ENCODE results near the gene AUH.
"Not testable (repeated sequence)": the region's sequence is repeated elsewhere in the genome, so short reads cannot be mapped to it uniquely, and the experiment has no call there.

The AUH gene

DNA sequence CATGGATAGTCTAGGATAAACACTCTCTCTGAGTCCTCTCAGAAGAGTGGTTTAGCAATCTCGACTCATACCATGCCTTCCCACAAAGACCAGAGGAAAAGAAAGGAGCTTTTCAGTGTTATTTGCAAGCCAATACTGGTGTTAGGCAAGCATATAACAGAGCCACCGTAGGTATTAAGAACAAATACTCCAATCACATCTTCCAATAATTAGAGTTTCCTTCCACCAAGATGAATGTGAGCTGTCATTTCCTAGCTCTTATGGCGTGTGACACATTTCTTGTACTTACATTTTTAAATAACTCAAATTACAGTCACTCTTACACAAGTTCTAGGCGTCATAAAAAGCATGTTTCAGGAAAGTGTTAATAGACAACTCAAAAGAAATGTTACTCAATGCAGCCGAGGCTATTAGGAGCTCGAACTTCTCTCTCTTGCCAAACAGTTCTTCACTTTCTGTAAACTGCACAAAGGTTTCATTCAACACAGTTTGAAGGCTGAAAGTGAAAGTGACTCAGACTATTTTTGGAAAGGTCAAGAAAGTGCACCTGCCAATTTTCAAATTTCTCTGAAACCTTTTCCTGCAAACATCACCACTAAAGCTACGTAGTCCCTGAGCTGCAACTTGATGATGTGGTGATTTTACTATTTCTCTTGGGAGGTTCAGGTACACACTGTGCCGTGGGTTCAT lies 153.8 kb downstream of the AUH start:
- DNase-seq (ENCODE audit: low read depth), result no peak

DNA sequence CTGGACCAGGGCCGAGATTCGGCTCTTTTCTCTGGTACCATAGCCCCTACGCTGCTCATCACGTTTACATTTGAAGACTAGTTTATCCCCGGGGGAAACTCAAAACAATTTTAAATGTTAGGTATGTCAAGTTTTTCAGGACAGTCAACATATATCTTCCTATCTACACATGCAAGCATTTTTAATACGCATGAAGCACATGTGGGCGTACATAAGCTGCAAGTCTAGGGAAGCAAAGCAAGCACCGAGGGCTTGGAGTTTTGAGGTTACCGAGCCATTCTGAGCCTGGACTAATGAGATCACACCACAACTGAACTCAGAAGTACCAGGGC lies 154.4 kb downstream of the AUH start:
- no peak for DNase-seq (ENCODE audit: low read depth)

DNA sequence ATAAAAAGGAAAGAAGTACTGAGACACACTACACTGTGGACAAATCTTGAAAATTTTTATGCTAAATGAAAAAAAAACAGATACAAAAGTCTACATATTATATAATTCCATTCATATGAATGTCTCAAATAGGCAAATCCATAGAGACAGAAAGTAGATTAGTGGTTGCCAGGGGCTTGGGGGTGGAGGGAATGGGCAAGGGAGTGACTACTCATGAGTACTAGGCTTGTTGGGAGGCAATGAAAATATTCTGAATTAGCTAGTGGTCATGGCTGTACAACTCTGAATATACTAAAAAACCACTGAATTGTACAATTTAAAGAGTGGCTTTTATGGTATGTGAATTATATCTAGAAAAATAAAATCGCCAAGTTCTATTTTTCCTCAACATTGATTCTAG lies 154.9 kb downstream of the AUH start:
- DNase-seq (ENCODE audit: low read depth), result no peak

DNA sequence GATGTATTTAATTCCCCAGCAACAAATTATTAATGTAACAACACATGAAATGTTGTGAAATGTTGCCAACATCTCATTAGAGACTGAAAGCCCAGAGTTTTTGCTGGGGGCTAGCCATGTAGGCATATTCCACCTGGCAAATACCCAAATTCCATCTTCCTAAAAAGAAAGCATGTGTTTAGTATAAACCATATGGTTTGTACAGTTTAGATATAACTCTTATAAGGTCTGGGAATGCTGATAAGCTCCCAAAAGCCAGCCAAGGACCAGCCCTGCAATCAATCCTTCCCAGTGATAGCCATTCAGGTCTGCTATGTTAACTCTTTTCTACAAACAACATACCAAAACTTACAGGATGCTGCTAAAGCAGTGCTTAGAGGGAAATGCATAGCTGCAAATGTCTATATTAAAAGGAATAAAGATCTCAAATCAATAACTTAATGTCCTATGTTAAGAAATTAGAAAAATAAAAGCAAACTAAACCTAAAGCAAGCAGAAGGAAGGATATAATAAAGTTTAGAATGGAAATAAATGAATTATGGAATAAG lies 158.9 kb downstream of the AUH start:
- DNase-seq (ENCODE audit: low read depth), result no peak

DNA sequence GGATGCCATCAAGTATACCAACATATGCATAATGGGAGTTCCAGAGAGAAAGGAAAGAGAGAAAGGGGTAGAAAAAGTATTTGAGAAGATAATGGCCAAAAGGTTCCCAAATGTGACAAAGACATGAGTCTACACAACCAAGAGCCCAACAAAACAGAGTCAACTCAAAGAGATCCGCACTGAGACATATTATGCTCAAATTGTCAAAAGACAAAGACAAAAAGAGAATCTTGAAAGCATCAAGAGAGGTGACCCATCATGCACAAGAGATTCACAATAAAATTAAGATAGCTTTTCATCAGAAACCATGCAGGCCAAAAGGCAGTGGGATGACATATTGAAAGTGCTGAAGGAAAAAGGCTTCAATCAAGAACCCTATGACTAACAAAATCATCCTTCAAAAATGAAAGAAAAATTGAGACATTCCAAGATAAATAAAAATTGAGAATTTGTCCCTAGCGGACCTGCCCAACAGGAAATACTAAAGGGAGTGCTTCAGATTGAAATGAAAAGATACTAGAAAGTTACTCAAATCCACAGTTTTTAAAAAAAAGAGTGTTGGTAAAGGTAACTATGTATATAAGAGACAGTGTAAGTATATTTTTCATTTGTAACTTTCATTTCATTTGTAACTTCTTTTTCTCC lies 160.9 kb downstream of the AUH start:
- no peak for DNase-seq (ENCODE audit: low read depth)

DNA sequence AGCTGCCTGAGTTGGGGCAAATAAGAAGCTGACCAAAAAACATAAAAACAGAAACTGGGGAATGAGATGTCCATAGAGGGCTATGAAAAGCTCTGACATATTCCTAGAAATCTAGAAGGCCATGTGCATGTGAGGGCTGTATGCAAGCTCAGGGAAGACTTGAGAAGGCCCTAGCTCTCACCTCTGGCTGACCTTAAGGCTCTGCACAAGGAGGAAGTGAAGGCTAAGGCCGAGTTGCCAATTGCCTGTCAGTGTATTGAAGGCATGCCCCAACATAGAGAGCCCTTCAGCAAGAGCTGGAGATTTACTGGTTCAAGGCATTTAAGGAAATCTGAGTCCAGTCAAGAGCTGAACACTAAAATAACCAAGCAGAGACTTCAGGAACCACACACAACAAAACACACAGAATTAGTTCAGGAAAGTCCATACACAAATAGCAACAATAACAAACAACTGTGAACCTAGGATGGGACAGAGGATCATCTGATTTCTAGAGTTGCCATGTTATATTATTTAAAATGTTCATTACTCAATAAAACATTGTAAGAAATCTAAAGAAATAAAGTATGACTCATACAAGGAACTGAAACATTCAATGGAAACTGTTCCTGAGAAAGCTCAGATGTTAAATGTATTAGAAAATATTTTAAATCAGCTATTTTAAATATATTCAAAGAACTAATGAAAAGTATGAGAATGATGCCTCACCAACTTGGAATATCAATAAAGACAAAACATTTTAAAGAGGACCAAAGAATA lies 161.8 kb downstream of the AUH start:
- no peak for DNase-seq (ENCODE audit: low read depth)

DNA sequence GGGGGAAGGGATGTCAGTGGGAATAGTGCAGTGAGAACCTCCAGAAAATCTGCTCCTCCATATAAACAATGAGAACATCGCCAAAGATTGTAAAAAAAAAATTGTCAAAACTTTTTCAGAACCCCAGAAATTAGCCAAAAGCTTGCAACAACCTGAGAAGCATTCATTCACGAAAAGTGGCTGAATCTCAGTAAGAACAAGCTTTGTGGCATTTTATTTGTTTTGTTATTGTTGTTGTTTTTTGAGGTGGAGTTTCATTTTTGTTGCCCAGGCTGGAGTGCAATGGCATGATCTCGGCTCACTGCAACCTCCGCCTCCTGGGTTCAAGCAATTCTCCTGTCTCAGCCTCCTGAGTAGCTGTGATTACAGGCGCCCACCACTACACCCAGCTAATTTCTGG lies 162.8 kb downstream of the AUH start:
- not testable (repeated sequence) for DNase-seq (ENCODE audit: low read depth)

DNA sequence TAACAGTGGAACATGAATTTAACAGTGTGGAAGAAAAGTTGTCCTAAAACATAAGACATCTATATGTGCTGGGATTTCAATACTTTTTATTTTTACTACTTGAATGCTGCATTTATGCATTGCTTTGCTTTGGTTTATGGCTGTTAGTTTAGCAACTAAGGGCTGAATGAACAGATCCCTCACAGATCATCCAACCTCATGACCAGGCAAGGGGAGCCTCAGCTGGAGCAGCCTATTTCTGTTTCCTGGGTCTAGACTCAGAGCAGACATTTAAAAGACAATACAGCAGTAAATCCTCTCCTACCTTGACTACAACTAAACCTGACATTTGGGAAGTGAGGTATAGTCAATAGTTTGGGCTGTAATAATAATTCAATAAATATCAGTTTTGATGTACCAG lies 163.3 kb downstream of the AUH start:
- DNase-seq (ENCODE audit: low read depth), result no peak

DNA sequence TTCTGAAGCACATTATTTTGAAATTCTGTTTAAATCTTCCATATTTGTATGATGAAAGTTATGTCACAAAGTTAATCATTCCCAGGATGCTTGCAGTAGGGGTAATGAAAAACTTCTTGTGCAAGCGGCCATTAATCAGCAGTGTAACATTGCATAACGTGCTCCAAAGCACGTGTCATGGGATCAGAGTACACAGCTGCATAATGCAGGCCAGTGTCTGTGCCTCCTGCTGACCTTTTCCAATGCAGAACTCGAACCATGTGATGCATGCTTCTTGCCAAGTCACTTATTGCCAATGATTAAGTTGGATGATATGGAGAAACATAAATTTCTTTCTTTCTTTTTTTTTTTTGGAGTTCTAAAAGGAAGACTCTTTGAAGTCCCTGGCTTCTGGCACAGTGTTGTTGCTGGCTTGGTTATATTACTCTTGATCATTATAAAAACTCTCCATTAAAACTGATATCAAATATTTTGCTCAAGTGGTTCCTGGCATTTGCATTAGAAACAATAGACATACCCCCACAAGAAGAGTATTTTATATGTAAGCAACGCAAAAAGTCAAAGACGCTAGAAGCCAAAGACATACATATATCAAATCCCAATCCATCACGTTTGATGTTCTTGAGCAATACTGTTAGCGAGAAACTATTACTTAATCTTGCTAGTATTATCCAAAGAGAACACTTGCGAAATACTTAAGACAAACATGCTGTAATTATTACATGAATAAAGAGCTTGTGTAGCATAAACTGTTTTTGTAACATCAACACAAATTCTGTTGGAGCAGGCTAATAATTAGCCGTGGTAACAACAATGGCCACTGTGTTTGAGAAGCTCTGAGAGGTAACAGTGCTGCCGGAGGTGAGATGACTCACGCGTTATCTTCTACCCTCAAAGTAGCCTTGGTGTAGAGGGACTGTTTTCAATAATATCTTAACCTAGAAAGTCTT lies 164.2 kb downstream of the AUH start:
- no peak for DNase-seq (ENCODE audit: low read depth)

DNA sequence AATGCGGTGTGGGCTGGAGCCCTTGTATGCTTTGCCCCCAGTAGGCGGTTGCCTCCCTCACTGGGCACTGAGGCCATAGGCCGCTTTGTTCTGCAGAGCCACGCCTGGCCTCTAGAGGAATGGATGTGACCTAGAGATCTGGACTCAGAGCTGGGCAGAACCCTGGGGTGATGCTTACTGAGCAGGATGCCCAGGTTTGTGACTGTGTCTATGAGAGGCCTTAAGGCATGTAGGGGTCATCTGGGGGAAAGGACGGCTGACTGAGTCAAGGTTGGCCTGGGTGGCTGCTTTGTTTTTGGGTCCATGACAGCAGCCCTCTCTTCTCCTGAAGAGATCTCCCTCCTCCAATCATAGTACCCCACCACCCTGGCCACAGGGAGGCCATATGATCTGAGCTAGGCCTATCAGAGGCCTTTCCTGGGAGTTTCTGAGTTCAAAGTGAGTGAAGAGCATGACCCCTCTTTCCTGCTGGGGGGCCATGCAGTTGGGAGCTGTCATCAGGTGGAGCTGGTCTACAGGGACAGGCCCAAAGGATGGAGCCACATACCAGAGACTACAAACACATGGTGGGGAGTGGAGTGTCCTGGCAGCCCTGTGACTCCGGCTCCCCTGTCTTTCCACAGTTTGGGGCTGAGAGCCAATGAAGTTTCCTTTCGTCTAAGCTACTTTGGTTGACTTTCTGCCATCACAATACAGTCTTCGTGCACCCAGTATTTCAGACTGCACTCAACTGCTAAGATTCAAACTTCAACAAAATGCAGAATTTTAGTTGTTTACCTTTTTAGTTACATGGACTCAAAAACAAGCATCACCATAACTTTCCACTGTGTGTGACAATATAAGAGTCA lies 165.4 kb downstream of the AUH start:
- DNase-seq (ENCODE audit: low read depth), result no peak

DNA sequence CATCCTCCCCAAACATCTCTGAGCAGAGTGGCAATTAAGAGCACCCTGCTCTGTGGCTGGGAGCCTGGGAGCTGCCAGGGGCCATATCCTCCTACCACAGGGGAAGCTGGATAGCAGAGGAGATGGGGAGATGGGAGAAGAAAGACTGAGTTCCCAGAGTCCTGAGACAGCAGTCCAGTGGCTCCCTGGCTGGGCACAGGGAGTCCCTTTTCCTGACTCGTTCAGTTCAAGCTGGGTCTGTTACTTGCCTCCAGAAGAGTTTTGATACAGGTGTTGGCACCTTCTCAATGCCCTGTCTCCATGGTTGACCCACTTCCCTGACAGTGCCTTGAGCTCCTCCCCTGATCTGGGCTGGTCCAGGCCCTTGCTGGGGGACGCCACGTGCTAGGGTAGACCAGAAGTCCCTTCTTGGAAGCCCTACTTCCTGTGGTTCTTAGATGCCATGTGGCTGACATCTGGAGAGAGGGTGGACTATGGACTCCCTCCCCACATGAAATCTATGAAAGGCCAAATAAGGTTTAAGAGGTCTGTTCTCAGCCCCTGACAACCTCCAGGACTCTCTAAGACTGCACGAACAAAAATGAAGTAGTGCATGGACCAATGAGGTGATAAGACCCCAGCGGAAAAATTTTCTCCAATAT lies 166.2 kb downstream of the AUH start:
- DNase-seq (ENCODE audit: low read depth), result no peak

DNA sequence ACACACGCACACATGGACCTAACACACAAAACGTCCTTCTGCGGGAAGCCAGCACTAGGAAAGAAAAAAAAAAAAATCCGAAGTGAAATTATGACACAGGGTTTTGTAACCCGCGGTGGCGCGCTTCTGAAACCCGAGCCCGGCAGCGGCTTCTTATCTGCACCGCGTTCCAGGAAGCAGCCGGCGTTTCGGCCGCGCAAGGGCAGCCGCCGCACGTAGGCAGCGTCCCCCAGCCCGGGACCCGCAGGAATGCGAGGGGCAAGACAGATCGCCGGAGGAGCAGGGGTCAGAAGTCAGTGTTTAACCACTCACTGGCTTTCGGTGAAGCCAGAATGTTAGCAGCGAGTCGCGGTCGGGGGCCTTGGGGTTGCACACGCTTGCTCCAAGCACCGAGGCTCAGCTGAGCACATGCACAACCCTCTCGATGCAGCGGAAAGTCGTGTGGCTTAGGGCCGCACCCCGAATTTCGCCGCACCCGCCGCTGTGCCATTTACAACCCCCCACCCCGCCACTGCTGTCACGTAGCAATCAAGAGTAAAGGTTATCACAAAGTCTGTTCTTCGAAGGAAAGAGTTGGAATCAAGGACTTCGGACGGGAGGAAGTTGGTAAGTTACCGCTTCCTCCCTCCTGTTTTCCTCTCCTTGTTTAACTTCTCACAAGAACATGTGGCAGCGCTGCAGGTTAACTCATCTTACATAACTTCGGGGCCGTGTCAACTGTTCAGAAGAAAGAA lies 167.9 kb downstream of the AUH start:
- peak; percentile 60 for DNase-seq (ENCODE audit: low read depth)

DNA sequence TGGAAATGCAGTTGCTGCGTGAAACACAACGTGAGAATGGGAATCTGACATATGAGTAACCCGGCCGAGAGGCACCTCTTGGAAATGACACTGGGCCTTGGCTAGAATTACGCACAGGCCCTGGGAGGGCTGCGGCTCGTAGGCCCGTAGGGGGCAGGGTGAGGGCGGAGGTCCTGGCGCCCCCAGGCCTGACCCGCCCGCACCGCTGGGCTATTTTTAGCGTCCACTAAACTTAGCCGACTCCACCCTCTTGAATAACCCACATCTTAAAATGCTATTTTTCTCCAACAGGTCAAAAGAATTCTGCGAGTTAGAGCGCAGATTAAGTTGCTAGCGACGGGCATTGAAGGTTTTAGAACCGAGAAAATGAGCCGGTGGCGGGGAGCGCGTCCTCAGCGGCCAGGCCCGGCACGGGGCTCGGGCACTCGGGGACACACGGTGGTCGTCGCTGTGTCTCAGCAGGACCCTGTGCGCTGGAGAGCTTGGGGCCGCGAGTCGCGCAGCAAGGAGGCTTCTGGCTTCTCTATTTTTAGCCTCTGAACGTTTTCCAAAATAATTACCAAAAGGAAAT lies 168.5 kb downstream of the AUH start:
- peak; percentile 69 for DNase-seq (ENCODE audit: low read depth)

DNA sequence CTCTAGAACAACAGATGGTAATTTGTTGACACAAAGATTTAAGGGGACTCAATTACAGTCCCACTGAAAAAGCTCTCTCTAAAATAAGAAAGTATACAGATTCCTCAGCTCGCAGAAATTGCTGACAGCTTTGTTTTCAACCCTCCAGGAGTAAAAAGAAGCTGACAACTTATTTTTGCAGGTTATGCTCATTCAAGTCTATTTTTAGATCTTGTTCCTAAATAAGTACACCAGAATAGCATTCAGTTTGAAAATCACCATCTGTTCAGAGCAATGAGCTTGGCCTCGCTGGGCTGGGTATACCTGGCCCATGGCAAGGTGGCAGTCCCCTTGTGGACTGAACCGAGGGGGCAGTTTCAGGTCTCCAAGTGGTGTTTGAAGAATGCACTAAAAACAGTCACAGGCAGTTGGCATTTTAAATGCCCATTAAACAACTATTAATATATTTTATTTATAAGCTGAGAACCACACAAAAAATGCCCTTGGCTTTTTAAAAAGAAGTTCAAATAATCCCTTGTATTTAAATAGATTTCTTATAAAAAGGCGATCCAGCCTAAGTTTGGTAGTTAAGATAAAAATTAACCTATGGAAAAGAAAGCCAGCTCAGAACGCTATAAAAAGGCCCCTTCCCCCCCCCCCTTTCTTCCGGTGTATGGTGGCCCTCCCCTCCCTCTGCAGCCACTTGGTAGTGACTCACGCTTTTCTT lies 169.2 kb downstream of the AUH start:
- DNase-seq (ENCODE audit: low read depth), result no peak

DNA sequence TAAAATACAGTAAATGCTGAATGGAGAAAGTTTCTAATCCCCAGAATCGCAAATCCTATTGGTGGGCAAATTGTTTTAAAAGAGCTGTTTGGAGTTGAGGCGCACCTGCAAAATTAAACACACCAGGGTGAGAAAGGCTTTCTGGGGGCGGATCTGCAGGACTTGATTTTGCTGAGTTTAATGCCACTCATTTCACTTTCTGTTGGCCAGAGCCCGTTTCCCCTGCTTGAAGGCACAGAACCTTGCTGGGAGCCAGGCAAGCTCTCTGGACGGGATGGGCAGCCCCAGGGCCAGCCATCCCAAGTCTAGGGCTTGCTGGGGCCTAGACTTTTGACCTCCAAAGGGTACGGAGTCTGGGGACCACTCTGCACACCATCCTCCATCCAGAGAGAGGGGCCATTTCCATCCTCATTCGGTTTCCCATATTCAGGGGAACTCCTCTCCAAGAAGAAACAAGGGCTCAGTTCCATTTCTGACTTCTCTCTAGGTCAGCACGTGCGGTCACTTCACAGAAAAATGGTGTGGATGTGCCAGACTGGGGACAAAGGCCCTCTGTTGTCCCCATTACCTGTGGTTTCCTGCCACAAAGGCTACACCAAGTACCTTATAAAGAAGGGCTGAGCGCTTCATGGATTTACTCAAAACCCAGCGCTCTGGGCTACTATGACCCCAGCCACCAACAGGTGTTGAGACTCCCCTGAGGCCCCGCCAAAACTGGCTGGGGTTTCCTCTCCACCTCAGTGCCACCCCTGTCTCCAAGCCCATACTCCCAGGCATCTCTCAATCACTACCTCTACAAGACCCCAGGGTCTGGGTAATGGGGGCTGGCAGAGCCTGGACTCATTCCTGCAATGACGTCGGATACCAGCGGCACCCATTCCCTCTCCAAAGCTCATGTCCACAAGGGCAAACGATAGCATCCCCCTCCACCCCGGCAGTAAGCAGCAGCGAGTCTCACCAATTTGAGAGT lies 170.0 kb downstream of the AUH start:
- DNase-seq (ENCODE audit: low read depth), result no peak

DNA sequence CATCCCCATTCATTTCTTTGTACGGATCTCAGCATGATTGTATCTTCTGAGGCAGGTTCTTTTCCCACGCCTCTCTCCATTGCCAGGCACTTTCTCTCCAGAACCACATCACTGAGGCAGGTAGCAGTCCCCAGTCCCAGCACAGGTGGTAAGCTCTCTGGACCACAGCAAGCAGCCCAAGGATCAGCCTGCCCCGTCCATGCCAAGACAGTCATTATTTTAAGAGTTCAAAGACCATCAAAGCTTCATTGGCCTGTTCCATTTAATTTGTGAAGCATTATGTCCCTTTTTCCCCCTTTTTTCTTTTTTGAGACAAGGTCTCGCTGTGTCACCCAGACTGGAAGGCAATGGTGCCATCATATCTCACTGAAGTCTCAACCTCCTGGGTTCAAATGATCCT lies 171.7 kb downstream of the AUH start:
- DNase-seq (ENCODE audit: low read depth), result no peak

DNA sequence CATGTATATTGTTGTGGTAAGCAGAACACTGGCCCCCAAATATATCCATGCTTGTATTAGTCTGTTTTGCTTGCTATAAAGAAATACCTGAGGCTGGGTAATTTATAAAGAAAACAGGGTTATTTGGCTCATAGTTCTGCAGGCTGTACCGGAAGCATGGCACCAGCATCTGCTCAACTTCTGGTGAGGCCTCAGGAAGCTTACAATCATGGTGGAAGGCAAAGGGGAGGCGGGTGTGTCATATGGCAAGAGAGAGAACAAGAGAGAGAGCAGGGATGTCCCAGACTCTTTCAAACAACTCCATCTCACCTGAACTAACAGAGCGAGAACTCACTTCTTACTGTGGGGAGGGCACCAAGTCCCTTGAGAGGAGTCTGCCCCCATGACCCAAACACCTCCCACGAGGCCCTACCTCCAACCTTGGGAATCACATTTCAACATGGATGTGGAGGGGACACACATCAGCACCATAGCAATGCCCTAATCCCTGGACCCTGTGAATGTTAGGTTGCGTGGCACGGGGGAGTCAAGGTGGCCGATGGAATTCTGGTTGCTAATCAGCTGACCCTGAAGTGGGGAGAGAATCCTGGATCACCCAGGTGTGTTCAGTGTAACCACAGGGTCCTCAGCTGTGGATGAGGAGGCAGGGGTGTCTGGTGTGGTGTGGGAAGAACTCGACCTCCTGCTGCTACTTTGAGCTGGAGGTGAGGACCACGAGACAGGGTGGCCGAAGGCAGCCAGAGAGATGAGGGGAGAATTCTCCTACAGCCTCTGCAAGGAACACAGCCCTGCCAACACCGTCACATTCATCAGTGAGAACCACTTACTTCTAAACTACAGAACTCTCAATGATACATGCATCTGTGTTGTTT lies 172.8 kb downstream of the AUH start:
- no peak for DNase-seq (ENCODE audit: low read depth)

All from activated gamma-delta T cell treated with anti-CD3 and anti-CD28 coated beads, Interleukin-2, amount 50 U/mL, for 16 hours (primary cell).